Measurements from ENCODE around the gene GALNT6. TPM values are rescaled to one million over a fixed set of nuclear protein-coding genes. Genes with fewer than 3 reads are reported as not detected.
A peak's percentile ranks its signal among the peaks of the same experiment; 100 is the strongest.

The GALNT6 gene
- total RNA-seq (1 to 10 TPM in 5 of 10 donors, under 1 TPM in 5; 0.23 to 6.3 (median 1.0) TPM), polyA plus RNA-seq (under 1 TPM; 0.15 to 0.57 TPM)
- long read RNA-seq, donor 1, partial matches to known transcripts, result 0 of 1 reads
- long read RNA-seq, donor 1, other reads (novel, unspliced or antisense), result 1 of 1 reads
- long read RNA-seq, donor 2, result 0 reads
- long read RNA-seq, donor 3, full-length matches to known transcripts, result 1 of 11 reads
- long read RNA-seq, donor 3, partial matches to known transcripts, result 3 of 11 reads
- long read RNA-seq, donor 3, other reads (novel, unspliced or antisense), result 7 of 11 reads

- ATAC-seq (peak; percentile 25 to 53 (median 44)), DNase-seq (peak; percentile 20 to 28)
- Histone ChIP-seq H3K27ac (peak within 1 kb of the TSS in 6 of 10 donors; percentile 0 to 91 (median 34)), H3K27me3 (peaks cover 4 to 58% (median 31%) of the 10 kb centered on the region in 7 donors), H3K36me3 (no peaks in the 10 kb centered on the region), H3K4me1 (peaks cover 0 to 85% (median 9%) of the 10 kb centered on the region in 9 donors), H3K4me3 (peak within 1 kb of the TSS; percentile 36 to 74 (median 56)), H3K9me3 (no peaks in the 10 kb centered on the region)
- intact Hi-C loops (cut with DNase I), result no loop called here
- WGBS, 2 donors, result 1% methylated on average over 65 to 73 of the region's 73 CpGs
- no peak for TF ChIP-seq CTCF (IDR thresholded peaks at IDR 0.05)
Observed at GRCh38 chr12:51391283-51392123, at the start of gene GALNT6. Gene GALNT6 (minus strand): TSS chr12:51391406. CDS start chr12:51379781, 11,625 bp downstream.

- DNase-seq (no peak), ATAC-seq (no peak)
- no peaks in the 10 kb centered on the region for H3K4me1 ChIP-seq
- H3K27ac ChIP-seq, result no peak overlapping the region
- WGBS, 2 donors, result 94 to 97% methylated on average over 2 of the region's 2 CpGs
- H3K4me3 ChIP-seq, result no peak overlapping the region
- H3K9me3 ChIP-seq, result no peaks in the 10 kb centered on the region
- no peaks in the 10 kb centered on the region for H3K36me3 ChIP-seq
- TF ChIP-seq CTCF (IDR thresholded peaks at IDR 0.05), result no peak
- H3K27me3 ChIP-seq, result peaks cover 0 to 11% (median 0%) of the 10 kb centered on the region in 7 donors
- intact Hi-C loops (cut with DNase I), result no loop called here
Observed at GRCh38 chr12:51439330-51439729, 48.1 kb upstream of the GALNT6 start.

- no peak for TF ChIP-seq CTCF (IDR thresholded peaks at IDR 0.05)
- H3K4me3 ChIP-seq, result no peak overlapping the region
- no peaks in the 10 kb centered on the region for H3K9me3 ChIP-seq
- WGBS, 2 donors, result 66 to 75% methylated on average over 1 of the region's 1 CpG
- no peaks in the 10 kb centered on the region for H3K36me3 ChIP-seq
- ATAC-seq (no peak), DNase-seq (no peak)
- H3K4me1 ChIP-seq, result no peaks in the 10 kb centered on the region
- peaks cover 0 to 5% (median 1%) of the 10 kb centered on the region in 7 donors for H3K27me3 ChIP-seq
- intact Hi-C loops (cut with DNase I), result no loop called here
- no peak overlapping the region for H3K27ac ChIP-seq
Observed at GRCh38 chr12:51437431-51437830, 46.2 kb upstream of the GALNT6 start.

GRCh38 chr12:51434305-51434704 lies 43.1 kb upstream of the GALNT6 start:
- intact Hi-C loops (cut with DNase I), result loop anchor here in 1 of 10 donors (5.0 kb wide), 1 partner anchor 378 kb away; a partner anchor contains a TSS
- WGBS, 2 donors, result 60 to 65% methylated on average over 1 of the region's 1 CpG
- DNase-seq, result no peak

More at GRCh38 chr12:51434305-51434704, 43.1 kb upstream of the GALNT6 start:
- peaks cover 0 to 11% (median 2%) of the 10 kb centered on the region in 7 donors for H3K27me3 ChIP-seq
- no peak for ATAC-seq
- TF ChIP-seq CTCF (IDR thresholded peaks at IDR 0.05), result no peak
- H3K27ac ChIP-seq, result no peak overlapping the region
- H3K4me1 ChIP-seq, result no peaks in the 10 kb centered on the region
- no peak overlapping the region for H3K4me3 ChIP-seq
- H3K36me3 ChIP-seq, result no peaks in the 10 kb centered on the region
- H3K9me3 ChIP-seq, result no peaks in the 10 kb centered on the region
